Measurements from ENCODE around the gene COMMD6.

DNA sequence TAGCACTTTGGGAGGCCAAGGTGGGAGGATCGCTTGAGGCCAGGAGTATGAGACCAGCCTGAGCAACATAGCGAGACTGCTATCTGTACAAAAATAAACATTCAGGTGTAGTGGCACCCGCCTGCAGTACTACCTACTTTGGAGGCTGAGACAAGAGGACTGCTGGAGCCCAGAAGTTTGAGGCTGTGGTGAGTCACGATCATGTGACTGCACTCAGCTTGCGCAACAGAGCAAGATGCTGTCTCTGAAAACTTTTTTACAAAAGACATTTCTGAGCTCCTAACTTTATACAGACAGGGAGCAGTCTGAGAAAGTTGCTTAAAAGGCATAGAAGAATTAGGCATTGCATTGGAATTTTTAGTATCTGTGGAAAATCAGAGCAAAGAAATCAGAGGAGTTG lies 45.3 kb downstream of the COMMD6 start:
- TF ChIP-seq, protein P1, sequence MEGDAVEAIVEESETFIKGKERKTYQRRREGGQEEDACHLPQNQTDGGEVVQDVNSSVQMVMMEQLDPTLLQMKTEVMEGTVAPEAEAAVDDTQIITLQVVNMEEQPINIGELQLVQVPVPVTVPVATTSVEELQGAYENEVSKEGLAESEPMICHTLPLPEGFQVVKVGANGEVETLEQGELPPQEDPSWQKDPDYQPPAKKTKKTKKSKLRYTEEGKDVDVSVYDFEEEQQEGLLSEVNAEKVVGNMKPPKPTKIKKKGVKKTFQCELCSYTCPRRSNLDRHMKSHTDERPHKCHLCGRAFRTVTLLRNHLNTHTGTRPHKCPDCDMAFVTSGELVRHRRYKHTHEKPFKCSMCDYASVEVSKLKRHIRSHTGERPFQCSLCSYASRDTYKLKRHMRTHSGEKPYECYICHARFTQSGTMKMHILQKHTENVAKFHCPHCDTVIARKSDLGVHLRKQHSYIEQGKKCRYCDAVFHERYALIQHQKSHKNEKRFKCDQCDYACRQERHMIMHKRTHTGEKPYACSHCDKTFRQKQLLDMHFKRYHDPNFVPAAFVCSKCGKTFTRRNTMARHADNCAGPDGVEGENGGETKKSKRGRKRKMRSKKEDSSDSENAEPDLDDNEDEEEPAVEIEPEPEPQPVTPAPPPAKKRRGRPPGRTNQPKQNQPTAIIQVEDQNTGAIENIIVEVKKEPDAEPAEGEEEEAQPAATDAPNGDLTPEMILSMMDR (IDR thresholded peaks at IDR 0.05; ENCODE audit: low read depth, low read length), result no peak
- TF ChIP-seq POLR2A (IDR thresholded peaks at IDR 0.05; ENCODE audit: extremely low read depth, insufficient read length), result no peak
- no peak for TF ChIP-seq MYC (IDR thresholded peaks at IDR 0.05; ENCODE audit: low read depth, low read length)
- TF ChIP-seq MAX (IDR thresholded peaks at IDR 0.05; ENCODE audit: low read depth, low read length), result peak; percentile 28; the same call in 1 of the 2 replicates
